Hematopoietic multipotent progenitor cell treated with erythropoietin and hydrocortisone succinate and interleukin-3 and kit ligand, for 4 days (in vitro differentiated cells): Measurements from ENCODE around the gene KRTAP13-2.

Experiments used
- DNase-seq: peaks from one replicate; pipeline ENCODE4 v3.0.0-alpha.2; 2015

The KRTAP13-2 gene, protein sequence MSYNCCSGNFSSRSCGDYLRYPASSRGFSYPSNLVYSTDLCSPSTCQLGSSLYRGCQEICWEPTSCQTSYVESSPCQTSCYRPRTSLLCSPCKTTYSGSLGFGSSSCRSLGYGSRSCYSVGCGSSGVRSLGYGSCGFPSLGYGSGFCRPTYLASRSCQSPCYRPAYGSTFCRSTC

DNA sequence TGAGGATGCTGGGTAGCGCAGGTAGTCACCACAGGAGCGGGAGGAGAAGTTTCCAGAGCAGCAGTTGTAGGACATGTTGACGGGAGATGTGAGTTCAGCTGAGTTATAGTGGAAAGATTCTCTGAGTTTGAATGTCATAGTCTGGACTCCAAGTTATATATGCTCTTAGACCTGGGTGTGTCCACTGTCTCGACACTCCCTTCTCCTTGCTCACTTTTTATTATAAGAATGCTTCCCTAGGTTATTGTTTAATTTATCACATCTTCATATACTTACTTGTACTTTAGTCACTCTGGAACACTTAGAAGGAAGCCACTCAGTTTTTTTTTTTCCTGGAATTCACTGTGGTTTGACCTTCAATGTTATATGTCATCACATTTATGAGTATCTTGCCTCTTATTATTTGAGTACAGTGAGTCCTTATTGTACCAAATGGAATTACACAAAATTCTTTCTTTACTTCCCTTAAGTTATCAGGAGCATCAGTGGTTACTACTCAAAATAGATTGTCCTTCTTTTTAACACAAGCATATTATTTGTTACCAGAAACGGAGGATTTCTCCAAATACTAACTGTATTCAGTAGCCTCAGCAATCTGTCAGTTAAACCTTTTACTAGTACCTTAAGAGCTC lies at the start of gene KRTAP13-2:
Gene KRTAP13-2, minus strand, starts transcription at position 133 of the 632 bp plus-strand sequence. Its CDS starts 58 bp downstream, at position 75.
- DNase-seq = no peak

DNA sequence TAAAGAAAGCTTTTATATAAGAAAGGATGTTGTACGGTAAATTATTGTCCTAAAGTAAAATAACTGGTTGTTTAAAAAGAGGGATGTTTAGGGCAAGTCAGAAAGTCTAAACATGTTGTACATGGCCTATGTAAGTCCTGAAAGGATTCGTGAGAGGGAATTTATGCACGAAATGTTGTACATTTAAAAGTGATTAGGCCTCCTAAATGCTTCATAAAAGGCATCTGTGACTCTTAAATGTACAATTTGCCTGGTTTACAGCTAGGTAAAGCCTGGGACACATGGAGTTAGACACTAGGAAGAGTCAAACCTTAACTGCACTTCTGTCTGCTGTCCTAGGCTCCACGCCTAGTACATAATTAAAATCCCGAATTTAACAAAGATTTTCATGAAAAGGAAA lies 43.9 kb upstream of the KRTAP13-2 start:
- no peak for DNase-seq

DNA sequence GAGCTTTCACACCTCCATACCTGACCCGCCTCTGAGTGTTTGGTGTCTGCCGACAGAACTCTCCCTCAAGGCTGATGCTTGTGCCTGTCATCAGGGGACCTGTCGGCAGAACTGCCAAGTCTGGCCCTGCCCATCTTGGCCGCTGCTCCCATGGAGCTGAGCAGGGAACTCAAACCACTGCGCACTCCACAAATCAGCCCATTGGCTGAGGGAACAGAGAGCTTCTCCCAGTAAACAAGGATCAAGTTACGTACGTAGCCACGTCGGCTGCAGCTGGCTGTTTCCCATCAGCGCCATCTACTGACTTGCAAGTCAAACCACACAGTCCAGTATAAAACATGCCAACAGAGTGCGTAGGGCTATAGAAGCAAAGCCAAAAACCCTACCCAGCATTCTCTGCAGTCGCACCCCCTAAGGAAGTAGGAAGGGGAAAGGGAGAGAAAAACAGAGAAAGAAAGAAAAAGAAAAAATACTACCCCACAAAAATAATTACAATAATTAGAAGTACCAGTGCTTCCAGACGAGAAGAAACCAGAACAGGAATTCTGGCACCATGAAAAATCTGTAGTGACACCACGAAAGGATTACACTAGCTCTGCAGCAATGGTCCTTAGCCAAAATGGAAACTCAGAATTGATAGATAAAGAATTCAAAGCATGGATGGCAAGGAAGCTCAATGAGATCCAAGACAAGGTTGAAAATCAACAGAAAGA lies 36.9 kb upstream of the KRTAP13-2 start:
- DNase-seq = peak; percentile 67

DNA sequence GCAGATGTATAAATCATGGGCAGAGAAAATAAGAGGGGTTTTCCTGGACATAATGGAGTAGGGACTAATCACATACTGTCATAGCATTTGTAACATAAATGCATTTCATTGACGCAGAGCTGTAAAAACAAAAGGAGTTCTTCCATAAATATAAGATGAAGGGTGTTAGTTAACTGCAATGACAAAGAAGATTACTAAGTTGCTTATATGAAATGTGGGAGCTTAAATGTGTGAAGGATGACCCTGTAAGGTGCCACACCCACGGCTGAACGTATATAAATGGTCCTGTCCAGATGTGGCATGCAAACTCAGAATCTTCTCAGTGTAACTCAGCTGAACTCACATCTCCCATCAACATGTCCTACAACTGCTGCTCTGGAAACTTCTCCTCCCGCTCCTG lies 23.7 kb upstream of the KRTAP13-2 start, which contains the start of gene KRTAP13-1:
Gene KRTAP13-1, plus strand, starts transcription at position 301 of the 400 bp plus-strand sequence. Its CDS starts 56 bp downstream, at position 357.
- no peak for DNase-seq

DNA sequence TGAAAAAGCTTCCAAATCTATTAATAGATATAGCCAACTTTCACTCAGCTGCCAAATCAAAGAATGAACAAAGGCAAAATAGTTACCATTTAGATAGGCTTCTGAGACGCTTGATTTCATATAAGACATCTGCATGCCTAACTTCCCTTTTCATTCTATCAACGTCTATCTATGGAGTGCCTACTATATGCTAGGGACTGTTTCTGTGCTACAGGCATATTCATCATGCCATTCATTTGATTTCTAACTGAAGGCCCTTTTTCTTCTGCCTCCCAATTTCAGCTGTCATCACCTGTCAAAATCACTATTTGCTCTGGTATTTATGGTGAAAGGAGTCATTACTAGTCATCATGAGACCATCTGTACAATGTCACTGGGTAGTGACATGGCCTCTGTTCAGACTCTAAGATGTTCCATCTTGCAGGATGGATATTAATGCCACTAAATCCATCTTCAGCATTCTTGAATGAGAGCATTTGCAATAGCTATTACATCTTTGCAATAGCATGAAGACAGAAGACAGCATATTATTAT lies 19.5 kb upstream of the KRTAP13-2 start:
- no peak for DNase-seq

DNA sequence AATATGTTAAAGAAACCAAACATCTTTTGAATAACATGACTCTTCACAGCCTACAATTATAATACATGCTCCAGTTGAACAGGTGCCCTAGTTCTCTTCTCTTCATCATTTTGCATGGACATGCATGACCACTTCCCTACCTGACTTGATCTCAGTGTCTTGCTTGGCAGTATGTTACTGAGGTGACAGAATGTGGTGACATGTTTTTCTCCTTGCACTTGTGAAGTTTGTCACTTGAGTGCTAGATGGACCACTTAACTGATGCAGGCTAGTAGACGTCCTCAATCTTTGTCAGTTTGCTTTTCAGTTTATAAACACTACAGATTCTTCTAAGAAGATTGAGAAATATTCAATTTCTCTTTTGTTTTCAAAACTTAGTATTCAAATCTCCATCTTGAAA lies 10.1 kb upstream of the KRTAP13-2 start:
- DNase-seq = no peak

DNA sequence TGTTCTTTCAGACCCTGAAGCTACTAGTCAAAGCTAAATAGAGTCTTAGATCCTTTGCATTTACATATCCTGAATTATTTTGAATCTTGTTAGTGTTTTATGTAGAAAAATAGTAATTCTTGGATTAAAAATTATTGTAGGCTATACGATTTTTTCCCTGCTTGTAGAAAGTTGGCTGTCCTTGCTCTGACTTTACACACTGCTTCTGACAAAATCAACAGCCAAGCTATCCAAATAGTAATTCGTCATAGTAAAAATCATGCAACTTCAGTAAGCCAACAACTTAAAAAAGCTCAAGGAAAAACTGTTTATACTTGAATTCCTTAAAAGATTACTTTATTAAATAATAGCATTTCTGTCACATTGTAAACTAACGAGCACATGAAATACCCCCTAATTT lies 16.2 kb downstream of the KRTAP13-2 start:
- no peak for DNase-seq

DNA sequence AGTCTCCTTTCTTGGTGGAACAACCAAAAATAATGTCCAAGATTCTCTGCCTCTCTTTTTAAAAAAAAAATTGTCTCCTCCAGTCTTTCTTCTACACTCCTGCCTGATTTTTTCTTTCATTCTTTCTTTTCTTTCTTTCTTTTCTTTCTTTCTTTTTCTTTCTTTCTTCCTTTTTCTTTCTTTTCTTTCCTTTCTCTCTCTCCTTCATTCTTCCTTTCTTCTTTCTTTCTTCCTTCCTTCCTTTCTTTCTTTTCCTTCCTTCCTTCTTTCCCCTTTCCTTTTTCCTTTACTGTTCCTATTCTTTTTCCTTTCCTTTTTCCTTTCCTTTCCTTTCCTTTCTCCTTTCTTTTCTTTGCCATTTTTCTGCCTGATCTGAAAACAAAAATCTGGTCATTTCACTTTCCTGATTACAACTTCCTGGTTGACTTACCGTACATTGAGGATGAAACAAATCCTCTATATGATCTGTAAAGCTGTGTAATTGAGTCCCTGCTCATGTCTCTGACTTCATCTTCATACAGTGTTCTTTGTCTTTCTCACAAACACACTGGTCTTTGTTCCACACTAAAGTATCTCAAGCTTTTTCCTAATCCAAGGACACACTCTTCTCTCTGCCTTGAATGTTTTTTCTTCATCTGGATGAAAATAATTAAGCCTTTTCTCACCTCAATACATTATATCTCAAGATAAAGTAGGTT lies 17.6 kb downstream of the KRTAP13-2 start:
- no peak for DNase-seq

DNA sequence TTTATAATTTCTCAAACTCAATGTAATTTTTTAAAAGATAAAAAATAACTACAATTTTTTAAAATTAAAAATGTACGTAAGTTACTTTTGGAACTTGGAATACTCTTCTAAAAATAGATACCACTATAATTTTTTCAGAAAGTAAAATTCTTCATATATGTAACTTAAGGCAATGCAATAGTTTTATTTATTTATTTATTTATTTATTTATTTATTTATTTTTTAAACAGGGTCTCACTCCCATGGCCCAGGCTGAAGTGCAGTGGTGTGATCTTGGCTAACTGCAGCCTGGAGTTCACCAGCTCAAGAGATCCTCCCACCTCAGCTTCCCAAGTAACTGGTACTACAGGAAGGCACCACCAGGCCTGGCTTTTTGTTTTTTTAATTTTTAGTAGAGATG lies 20.5 kb downstream of the KRTAP13-2 start:
- DNase-seq = no peak

DNA sequence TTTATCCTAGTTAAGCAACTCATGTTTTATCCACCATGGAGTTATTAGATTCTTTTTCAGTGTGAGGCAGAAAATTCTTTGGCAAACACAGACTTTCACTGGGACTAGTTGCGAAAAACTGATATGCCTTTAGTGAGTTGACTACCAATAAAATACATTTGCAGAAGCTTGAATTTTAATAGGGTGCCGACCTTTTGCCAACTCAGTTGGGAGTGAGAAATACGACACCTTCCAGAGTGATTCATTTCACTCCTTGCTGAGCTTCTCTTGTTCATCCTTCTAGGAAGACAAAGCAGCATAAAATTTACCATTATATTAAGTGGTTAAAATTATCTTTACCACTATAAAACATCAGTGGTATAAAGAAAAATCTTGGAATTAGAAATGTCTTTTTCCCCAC lies 22.5 kb downstream of the KRTAP13-2 start:
- DNase-seq = no peak

DNA sequence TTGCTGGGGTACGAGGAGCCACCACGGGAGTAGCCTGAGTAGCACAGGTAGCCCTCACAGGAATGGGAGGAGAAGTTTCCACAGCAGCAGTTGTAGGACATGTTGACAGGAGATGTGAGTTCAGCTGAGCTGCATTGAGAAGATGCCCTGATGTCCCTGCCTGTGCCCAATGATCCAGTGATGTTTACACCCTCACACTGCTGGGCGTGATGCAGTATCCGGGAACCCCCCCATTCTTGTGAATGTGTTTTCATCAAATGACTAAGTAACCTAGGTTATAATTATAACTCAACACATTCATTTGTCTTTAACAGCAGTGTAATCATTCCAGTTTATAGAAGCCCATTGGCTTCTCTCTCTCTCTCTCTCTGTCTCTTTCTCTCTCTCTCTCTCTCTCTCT lies 23.6 kb downstream of the KRTAP13-2 start, which contains the start of gene KRTAP23-1:
Gene KRTAP23-1, minus strand, starts transcription at position 101 of the 400 bp plus-strand sequence. Its CDS starts 0 bp downstream, at position 101.
- DNase-seq = no peak

DNA sequence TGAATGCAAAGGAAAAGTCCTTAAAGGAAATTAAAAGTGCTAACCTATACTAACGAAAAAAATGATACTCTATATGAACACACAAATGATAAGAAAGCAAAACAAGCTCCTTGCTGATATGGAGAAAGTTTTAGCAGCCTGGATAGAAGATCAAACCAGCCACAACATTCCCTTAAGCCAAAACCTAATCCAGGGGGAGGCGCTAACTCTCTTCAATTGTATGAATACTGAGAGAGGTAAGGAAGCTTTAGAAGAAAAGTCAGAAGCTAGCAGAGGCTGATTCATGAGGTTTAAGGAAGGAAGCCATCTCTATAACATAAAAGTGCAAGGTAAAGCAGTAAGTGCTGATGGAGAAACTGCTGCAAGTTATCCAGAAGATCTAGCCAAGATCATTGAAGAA lies 27.1 kb downstream of the KRTAP13-2 start:
- no peak for DNase-seq

DNA sequence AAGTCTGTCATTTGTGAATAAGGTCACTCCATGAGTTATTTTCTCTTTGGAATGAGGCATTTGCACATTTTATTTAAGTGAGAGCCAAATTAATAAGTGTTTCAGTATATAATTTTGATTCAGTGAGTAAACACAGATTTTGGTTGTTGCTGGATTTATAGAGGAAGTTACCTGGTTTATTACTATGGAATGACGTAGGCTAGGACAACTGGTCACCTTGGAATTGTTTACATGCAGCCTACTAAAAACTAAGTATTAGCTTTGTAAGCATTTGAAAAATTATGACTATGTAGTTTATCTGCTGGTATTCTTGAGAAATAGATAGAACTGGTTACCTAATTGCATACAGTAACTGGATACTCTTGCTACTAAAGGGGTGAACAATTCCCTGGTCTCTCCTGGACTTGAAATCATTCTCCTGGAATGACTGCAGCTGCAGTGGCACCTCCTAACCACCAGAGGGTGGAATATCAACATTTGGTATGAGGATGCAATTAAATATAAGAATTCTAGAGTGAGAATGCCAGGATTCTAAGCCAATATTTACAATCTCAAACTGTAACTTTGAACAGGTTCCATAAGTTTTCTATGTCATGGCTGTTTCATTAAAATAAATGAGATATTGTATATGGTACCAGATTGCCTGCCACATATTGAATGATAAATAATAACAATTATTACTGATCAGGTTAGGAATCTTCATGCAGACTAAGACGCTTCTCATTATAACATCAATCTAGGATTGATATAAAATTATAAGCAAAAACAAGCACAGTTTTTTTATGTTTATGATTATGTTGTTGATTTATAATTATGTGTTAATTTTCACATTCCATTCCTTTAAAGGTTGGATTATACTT lies 31.1 kb downstream of the KRTAP13-2 start:
- peak; percentile 49 for DNase-seq

DNA sequence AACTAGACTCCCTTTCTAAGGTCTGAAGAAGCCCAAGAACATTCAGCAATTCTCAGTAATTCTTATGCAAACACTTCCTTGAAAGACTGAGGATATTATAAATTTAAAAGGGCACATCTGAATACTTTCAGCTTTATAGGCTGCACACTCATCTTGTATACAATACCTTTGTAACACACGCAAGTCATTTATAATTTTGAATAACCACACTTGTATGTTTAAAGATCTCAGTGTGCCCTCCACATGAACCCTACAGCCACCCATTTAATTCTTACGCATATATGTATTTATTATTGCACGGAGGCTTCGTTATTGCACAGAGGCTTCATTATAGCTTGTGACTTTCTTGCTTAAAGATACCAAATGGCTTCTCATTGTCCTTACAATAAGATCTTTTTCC lies 33.4 kb downstream of the KRTAP13-2 start:
- DNase-seq = no peak

DNA sequence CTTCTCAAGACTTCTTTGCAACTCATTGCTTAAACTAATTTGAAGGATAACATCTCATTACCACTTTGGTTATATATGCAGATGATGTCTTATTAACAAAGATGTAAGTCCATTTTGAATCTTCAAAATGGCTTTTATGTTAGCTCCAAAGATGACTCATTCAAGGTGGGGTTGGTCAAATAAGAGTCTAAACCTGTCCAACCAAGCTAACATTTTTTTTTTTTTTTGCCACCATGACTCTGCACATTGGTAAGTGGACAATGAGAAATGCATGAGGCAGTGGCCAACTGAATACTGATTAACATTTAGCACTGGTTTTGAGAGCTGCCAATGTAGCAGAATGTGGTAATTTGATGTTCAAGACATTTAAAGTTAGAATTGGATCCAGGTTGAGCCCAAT lies 34.3 kb downstream of the KRTAP13-2 start:
- no peak for DNase-seq

DNA sequence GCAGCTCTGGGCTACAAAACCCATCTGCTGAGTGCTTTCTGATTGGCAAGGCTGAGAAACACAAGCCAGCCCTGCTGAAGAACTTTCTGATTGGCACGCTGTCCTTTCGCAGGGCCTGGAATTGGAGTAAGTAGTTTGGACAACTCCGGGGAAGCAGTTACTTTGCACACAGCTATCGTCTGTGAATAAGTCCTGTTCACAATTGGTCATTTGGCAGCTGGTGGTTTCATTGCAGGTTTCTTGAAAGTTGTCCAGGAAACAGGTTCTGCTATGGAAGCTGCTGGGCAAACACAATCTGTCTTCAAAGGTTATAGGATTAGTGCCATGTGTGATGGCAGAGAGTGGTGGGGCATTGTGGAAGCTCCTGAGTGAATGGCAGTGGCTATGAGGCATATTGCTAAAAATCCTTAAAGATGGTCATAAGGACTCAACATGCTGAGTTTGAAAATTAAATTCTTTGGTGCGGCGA lies 34.8 kb downstream of the KRTAP13-2 start, which contains the start of gene KRTAP27-1:
Gene KRTAP27-1, minus strand, starts transcription at position 419 of the 469 bp plus-strand sequence. Its CDS starts 26 bp downstream, at position 393.
- DNase-seq = no peak

DNA sequence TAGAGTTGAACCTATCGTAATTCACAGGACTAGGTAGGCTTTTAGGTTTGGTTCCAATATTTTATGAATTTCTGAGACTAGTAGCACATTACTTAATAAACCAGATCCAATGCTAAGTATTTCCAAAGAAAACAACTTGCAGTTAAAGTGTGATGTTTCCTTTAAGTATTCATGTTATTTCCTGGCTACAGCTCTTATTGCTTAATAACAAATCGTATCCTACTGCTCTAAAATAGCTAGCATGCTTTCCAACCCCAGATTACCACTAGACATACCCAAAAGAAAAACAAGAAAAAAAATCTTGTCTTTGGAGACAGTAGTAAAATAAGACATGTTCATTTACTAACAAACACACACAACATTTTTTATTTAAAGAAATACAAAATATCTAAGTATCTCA lies 35.5 kb downstream of the KRTAP13-2 start:
- DNase-seq = no peak

DNA sequence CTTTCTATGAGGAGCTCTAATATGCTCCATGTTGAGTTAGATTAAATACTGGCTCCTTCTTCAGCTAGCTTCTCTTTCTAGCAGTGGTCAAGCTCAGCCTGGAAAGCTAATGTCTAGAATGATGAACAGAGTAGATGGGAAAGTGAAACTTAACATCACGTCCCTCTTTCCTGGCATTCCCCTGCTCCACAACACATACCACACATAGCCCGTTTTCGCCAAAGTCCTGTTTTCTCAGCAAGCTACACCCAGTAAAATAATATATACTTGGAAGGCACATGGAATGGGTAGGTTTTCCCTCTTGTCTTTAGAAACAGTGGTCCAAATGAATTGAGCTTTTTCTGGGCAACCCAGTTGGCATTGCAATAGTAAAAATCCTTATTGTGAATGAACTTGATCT lies 38.3 kb downstream of the KRTAP13-2 start:
- DNase-seq = no peak

DNA sequence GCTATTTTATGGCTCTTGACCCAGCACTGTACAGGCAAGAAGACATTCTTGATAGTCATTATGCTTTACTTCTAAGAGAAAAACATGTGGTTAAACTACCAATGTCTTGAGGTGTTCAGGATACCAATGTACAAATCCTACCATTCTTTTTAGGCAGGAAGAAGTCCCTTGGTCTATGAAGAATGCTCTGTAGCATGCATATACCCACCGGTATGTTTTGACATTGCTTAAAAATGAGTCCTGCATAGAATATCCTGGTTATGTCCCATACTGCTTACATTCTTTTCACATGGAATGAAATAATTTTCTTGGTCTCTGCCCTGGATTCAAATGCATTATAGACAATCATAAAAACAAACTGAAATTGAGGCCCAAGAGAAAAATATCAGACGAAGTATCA lies 39.4 kb downstream of the KRTAP13-2 start:
- DNase-seq = no peak

DNA sequence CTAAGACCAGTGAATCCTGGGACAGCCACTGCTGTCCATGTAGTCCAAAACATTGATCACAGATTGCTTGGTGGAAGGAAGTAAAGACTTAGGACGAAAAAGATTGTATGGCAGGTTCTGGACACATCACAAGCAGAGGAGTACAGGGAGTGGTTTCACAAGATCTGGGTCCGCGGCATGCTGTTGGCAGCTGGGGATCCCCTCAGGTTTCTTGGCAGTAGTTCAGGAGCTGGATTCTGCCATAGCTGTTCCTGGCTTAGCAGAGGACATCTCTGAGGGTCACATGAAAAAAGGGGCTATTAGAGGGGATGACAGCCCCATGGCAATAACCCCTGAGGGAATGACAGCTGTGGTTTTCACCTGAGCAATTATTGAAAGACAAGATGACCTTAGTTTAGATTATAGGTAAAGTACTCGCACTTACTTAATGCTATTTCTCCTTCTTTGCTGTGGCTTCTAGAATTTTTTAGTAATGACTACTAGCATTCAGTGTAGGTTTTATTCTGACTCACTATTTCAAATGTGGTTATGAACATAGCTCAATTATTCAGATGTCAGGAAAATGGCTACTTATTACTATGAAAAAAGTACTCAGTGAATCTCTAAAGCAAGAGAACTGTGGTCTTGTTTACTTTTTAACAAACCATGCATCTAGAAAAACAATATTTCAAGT lies 42.7 kb downstream of the KRTAP13-2 start:
- no peak for DNase-seq

DNA sequence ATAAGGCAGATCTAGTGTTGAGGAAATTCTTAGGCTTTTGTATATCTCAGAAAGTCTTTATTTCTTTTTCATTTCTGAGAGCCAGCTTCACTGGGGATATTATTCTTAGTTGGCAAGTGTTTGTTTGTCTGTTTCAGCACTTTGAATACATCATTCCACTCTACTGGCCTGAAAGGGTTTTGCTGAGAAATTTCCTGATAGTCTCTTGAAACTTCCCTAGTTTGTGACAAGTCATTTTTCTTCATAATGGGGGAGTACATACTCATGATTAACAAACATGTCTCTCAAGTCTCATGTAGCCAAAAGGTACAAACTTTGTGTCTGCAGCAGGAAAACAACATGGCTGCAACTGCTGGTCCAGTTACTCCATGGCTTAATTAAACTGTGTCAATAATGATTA lies 45.7 kb downstream of the KRTAP13-2 start:
- DNase-seq = no peak
